WTC11 (cell line): ENCODE data around the gene SLC24A3. TPM values are rescaled to one million over a fixed set of nuclear protein-coding genes. Genes with fewer than 3 reads are reported as not detected.

Source experiments
- ATAC-seq: fragments of 200-7000 bp; cut with Tn5 transposase; 2 replicates; pipeline ENCODE4 v1.10.0; 2021; ENCODE audit warnings: mild to moderate bottlenecking, moderate library complexity
- CTCF ChIA-PET: fragments of 300-600 bp; sonication (Branson Sonifier 250); formaldehyde crosslinking; loops from one replicate; lab custom pipeline; 2021; ENCODE audit warnings: antibody characterized with exemption; lab: Charles Lee
- POLR2A ChIA-PET: fragments of 350-600 bp; sonication (Branson Sonifier 250); formaldehyde crosslinking; loops from one replicate; lab custom pipeline; 2021; ENCODE audit warnings: antibody characterized with exemption; lab: Charles Lee
- DNase-seq: peaks from one replicate; pipeline ENCODE4 v3.0.0; 2021; ENCODE audit warnings: low spot score
- H3K27ac Mint-ChIP-seq: 2 replicates; pipeline ENCODE4 v1.8.0; 2021; ENCODE audit warnings: mixed read lengths
- H3K27me3 Mint-ChIP-seq: 2 replicates; pipeline ENCODE4 v1.8.0; 2021; ENCODE audit warnings: low read depth, mild to moderate bottlenecking, moderate library complexity, mixed read lengths
- H3K36me3 Mint-ChIP-seq: 2 replicates; pipeline ENCODE4 v1.8.0; 2021; ENCODE audit warnings: mixed read lengths
- H3K4me1 Mint-ChIP-seq: 2 replicates; pipeline ENCODE4 v1.8.0; 2022; ENCODE audit warnings: mixed read lengths
- H3K4me3 Mint-ChIP-seq: 2 replicates; pipeline ENCODE4 v1.8.0; 2021; ENCODE audit warnings: mild to moderate bottlenecking, moderate library complexity, mixed read lengths
- H3K9me3 Mint-ChIP-seq: 2 replicates; pipeline ENCODE4 v1.8.0; 2021; ENCODE audit warnings: mixed read lengths
- CBFB ChIP-seq: sonication (generic); formaldehyde crosslinking; IDR thresholded peaks from 2 replicates; pipeline ENCODE4 v1.8.1; 2022; ENCODE audit warnings: mild to moderate bottlenecking, low read depth, missing genetic modification reagents
- CREB1 ChIP-seq: sonication (generic); formaldehyde crosslinking; IDR thresholded peaks from 2 replicates; pipeline ENCODE4 v1.8.0; 2023; ENCODE audit warnings: mild to moderate bottlenecking, missing genetic modification reagents
- CREM ChIP-seq: sonication (generic); formaldehyde crosslinking; IDR thresholded peaks from 2 replicates; pipeline ENCODE4 v1.8.1; 2022; ENCODE audit warnings: mild to moderate bottlenecking, missing genetic modification reagents, moderate library complexity
- EMX1 ChIP-seq: fragments of 250-450 bp; sonication (Bioruptor Pico); IDR thresholded peaks from 2 replicates; pipeline ENCODE4 v1.8.0; 2021; ENCODE audit warnings: mild to moderate bottlenecking
- ETV6 ChIP-seq: sonication (generic); formaldehyde crosslinking; IDR thresholded peaks from 2 replicates; pipeline ENCODE4 v1.8.1; 2022; ENCODE audit warnings: mild to moderate bottlenecking, missing genetic modification reagents
- FOXP1 ChIP-seq: sonication (generic); formaldehyde crosslinking; IDR thresholded peaks from 2 replicates; pipeline ENCODE4 v1.8.0; 2022; ENCODE audit warnings: missing genetic modification reagents, mild to moderate bottlenecking, moderate library complexity, borderline replicate concordance
- GABPB1 ChIP-seq: sonication (generic); formaldehyde crosslinking; IDR thresholded peaks from 2 replicates; pipeline ENCODE4 v1.8.1; 2023; ENCODE audit warnings: mild to moderate bottlenecking, missing genetic modification reagents
- HMGA2 ChIP-seq: fragments of 250-450 bp; sonication (Bioruptor Pico); IDR thresholded peaks from 2 replicates; pipeline ENCODE4 v1.4.0; 2021; ENCODE audit warnings: mild to moderate bottlenecking, moderate library complexity
- JAZF1 ChIP-seq: fragments of 250-450 bp; sonication (Bioruptor Pico); IDR thresholded peaks from 2 replicates; pipeline ENCODE4 v1.9.0; 2021; ENCODE audit warnings: moderate library complexity, mild to moderate bottlenecking, inconsistent platforms
- JUN ChIP-seq: sonication (generic); formaldehyde crosslinking; IDR thresholded peaks from 2 replicates; pipeline ENCODE4 v1.8.0; 2023; ENCODE audit warnings: mild to moderate bottlenecking, missing genetic modification reagents
- NFYB ChIP-seq: sonication (generic); formaldehyde crosslinking; conservative IDR thresholded peaks from 2 replicates; pipeline ENCODE4 v1.8.0; 2022; ENCODE audit warnings: low read depth, missing genetic modification reagents
- NR2C2 ChIP-seq: sonication (generic); formaldehyde crosslinking; IDR thresholded peaks from 2 replicates; pipeline ENCODE4 v1.8.0; 2022; ENCODE audit warnings: mild to moderate bottlenecking, missing genetic modification reagents
- PREB ChIP-seq: sonication (generic); formaldehyde crosslinking; IDR thresholded peaks from 2 replicates; pipeline ENCODE4 v1.8.1; 2022; ENCODE audit warnings: mild to moderate bottlenecking, missing genetic modification reagents, moderate library complexity, borderline replicate concordance
- PRRX2 ChIP-seq: fragments of 250-450 bp; sonication (Bioruptor Pico); IDR thresholded peaks from 2 replicates; pipeline ENCODE4 v1.8.0; 2021; ENCODE audit warnings: mild to moderate bottlenecking
- ZNF138 ChIP-seq: sonication (generic); formaldehyde crosslinking; conservative IDR thresholded peaks from 2 replicates; pipeline ENCODE4 v1.8.1; 2022; ENCODE audit warnings: mild to moderate bottlenecking, moderate library complexity, missing genetic modification reagents
- ZNF532 ChIP-seq: fragments of 250-450 bp; sonication (Bioruptor Pico); IDR thresholded peaks from 2 replicates; pipeline ENCODE4 v1.9.0; 2021; ENCODE audit warnings: mild to moderate bottlenecking, borderline replicate concordance
- total RNA-seq: library from RNA; stranded (reverse); gene quantifications from 3 replicates; pipeline ENCODE4 v1.2.3, GENCODE V29; 2021
- TF ChIP-seq, protein P1 (sequence below): sonication (generic); formaldehyde crosslinking; IDR thresholded peaks from 2 replicates; pipeline ENCODE4 v1.8.1; 2023; ENCODE audit warnings: mild to moderate bottlenecking, missing genetic modification reagents, moderate library complexity
- TF ChIP-seq, protein P2 (sequence below): fragments of 200-600 bp; IDR thresholded peaks from 2 replicates; pipeline ENCODE4 v1.8.0; 2022; ENCODE audit warnings: antibody characterized with exemption
- TF ChIP-seq, protein P3 (sequence below): sonication (generic); formaldehyde crosslinking; IDR thresholded peaks from 2 replicates; pipeline ENCODE4 v1.8.1; 2023; ENCODE audit warnings: mild to moderate bottlenecking, moderate library complexity, missing genetic modification reagents

SLC24A3 gene
- total RNA-seq, 1 experiment from 2014 or later, result 5.7 TPM

DNA sequence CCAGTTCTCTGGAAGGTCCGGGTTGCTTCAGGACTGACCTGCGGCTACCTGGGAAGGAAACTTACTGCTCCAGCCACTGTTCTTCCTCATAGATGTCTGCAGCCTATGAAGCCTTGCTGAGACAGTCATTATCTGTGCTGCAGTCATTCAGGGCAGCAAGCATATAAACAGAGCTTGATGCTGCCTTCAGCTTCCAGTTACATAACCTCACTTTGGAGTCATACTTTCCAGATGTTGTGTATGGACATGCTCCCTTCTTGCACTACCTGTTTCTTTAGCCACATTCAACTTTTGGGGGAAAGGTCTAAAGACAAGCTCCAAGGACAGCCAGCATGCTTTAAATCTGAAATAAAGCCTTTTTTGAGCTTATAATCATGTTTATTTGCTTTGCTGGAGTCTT, 98.1 kb downstream of the SLC24A3 start:
- ATAC-seq, result no peak
- H3K4me3 Mint-ChIP-seq, result no peak overlapping the region

More for the DNA sequence above, 98.1 kb downstream of the SLC24A3 start:
- no peaks in the 10 kb centered on the region; the same call in 1 of the 2 replicates for H3K36me3 Mint-ChIP-seq
- POLR2A ChIA-PET, result no interaction called here
- peaks cover 18% of the 10 kb centered on the region for H3K9me3 Mint-ChIP-seq
- peaks cover 6% of the 10 kb centered on the region; the same call in 1 of the 2 replicates for H3K4me1 Mint-ChIP-seq
- no peak for DNase-seq
- H3K27ac Mint-ChIP-seq, result no peak overlapping the region
- TF ChIP-seq HMGA2 (CRISPR knock-in tag) (no peak), PRRX2 (CRISPR knock-in tag) (no peak), EMX1 (no peak), JUN (no peak), CBFB (CRISPR knock-in tag) (no peak), CREM (CRISPR knock-in tag) (no peak), JAZF1 (no peak), CREB1 (CRISPR knock-in tag) (no peak), GABPB1 (CRISPR knock-in tag) (no peak), FOXP1 (CRISPR knock-in tag) (no peak), PREB (CRISPR knock-in tag) (no peak), NFYB (CRISPR knock-in tag) (no peak), ETV6 (CRISPR knock-in tag) (no peak), ZNF532 (CRISPR knock-in tag) (no peak), NR2C2 (CRISPR knock-in tag) (no peak), ZNF138 (no peak)
- TF ChIP-seq, protein P1, sequence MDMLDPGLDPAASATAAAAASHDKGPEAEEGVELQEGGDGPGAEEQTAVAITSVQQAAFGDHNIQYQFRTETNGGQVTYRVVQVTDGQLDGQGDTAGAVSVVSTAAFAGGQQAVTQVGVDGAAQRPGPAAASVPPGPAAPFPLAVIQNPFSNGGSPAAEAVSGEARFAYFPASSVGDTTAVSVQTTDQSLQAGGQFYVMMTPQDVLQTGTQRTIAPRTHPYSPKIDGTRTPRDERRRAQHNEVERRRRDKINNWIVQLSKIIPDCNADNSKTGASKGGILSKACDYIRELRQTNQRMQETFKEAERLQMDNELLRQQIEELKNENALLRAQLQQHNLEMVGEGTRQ, result no peak
- TF ChIP-seq, protein P2, sequence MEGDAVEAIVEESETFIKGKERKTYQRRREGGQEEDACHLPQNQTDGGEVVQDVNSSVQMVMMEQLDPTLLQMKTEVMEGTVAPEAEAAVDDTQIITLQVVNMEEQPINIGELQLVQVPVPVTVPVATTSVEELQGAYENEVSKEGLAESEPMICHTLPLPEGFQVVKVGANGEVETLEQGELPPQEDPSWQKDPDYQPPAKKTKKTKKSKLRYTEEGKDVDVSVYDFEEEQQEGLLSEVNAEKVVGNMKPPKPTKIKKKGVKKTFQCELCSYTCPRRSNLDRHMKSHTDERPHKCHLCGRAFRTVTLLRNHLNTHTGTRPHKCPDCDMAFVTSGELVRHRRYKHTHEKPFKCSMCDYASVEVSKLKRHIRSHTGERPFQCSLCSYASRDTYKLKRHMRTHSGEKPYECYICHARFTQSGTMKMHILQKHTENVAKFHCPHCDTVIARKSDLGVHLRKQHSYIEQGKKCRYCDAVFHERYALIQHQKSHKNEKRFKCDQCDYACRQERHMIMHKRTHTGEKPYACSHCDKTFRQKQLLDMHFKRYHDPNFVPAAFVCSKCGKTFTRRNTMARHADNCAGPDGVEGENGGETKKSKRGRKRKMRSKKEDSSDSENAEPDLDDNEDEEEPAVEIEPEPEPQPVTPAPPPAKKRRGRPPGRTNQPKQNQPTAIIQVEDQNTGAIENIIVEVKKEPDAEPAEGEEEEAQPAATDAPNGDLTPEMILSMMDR, result no peak
- TF ChIP-seq, protein P3, sequence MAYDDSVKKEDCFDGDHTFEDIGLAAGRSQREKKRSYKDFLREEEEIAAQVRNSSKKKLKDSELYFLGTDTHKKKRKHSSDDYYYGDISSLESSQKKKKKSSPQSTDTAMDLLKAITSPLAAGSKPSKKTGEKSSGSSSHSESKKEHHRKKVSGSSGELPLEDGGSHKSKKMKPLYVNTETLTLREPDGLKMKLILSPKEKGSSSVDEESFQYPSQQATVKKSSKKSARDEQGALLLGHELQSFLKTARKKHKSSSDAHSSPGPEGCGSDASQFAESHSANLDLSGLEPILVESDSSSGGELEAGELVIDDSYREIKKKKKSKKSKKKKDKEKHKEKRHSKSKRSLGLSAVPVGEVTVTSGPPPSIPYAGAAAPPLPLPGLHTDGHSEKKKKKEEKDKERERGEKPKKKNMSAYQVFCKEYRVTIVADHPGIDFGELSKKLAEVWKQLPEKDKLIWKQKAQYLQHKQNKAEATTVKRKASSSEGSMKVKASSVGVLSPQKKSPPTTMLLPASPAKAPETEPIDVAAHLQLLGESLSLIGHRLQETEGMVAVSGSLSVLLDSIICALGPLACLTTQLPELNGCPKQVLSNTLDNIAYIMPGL (CRISPR knock-in tag), result no peak
- TF ChIP-seq, all 79 proteins: peak for 0
- H3K27me3 Mint-ChIP-seq, result no peaks in the 10 kb centered on the region
- CTCF ChIA-PET, result no interaction called here
